ENCODE results near the gene PCBP4.

Gene PCBP4

GRCh38 chr3:51955893-51956770 is 11.1 kb downstream of the PCBP4 start:
- no peak for DNase-seq (ENCODE audit: low read depth in 3 of 3)

GRCh38 chr3:51955175-51955892 is 11.9 kb downstream of the PCBP4 start, which contains the start of gene GPR62:
Gene GPR62, plus strand, starts transcription at chr3:51955381. Its CDS starts 272 bp downstream, at chr3:51955653.
- DNase-seq (ENCODE audit: low read depth in 3 of 3) = no peak

GRCh38 chr3:51954713-51955112 is 12.5 kb downstream of the PCBP4 start:
- no peak for DNase-seq (ENCODE audit: low read depth in 3 of 3)

GRCh38 chr3:51954105-51954504 is 13.1 kb downstream of the PCBP4 start:
- DNase-seq (ENCODE audit: low read depth in 3 of 3) = no peak

- DNase-seq (ENCODE audit: low read depth in 3 of 3) = no peak
Observed at GRCh38 chr3:51953445-51953844, 13.8 kb downstream of the PCBP4 start.

- DNase-seq (ENCODE audit: low read depth in 3 of 3) = no peak
Observed at GRCh38 chr3:51950899-51951298, 16.4 kb downstream of the PCBP4 start.

- no peak for DNase-seq (ENCODE audit: low read depth in 3 of 3)
Observed at GRCh38 chr3:51949121-51949520, 18.1 kb downstream of the PCBP4 start.

- no peak for DNase-seq (ENCODE audit: low read depth in 3 of 3)
Observed at GRCh38 chr3:51948016-51948580, 19.2 kb downstream of the PCBP4 start.

GRCh38 chr3:51947215-51947900 is 19.9 kb downstream of the PCBP4 start:
- DNase-seq (ENCODE audit: low read depth in 3 of 3) = no peak

GRCh38 chr3:51946796-51947195 is 20.5 kb downstream of the PCBP4 start:
- no peak for DNase-seq (ENCODE audit: low read depth in 3 of 3)

GRCh38 chr3:51945926-51946705 is 21.1 kb downstream of the PCBP4 start:
- no peak for DNase-seq (ENCODE audit: low read depth in 3 of 3)

GRCh38 chr3:51945031-51945840 is 22.0 kb downstream of the PCBP4 start:
- no peak for DNase-seq (ENCODE audit: low read depth in 3 of 3)

- no peak for DNase-seq (ENCODE audit: low read depth in 3 of 3)
Observed at GRCh38 chr3:51944451-51945021, 22.7 kb downstream of the PCBP4 start.

- no peak for DNase-seq (ENCODE audit: low read depth in 3 of 3)
Observed at GRCh38 chr3:51943451-51944391, 23.5 kb downstream of the PCBP4 start.

- DNase-seq (ENCODE audit: low read depth in 3 of 3) = peak; percentile 27 to 45 (median 44)
Observed at GRCh38 chr3:51942603-51943450, 24.4 kb downstream of the PCBP4 start.

GRCh38 chr3:51941798-51942602 is 25.3 kb downstream of the PCBP4 start, which contains the start of the genes PARP3 and RRP9:
Gene PARP3, plus strand, starts transcription at chr3:51942363. Its CDS starts 993 bp downstream, at chr3:51943356.
Gene RRP9, minus strand, starts transcription at chr3:51941904. Its CDS starts 37 bp downstream, at chr3:51941867.
- DNase-seq (ENCODE audit: low read depth in 3 of 3) = peak; percentile 98 to 99 (median 99)

- DNase-seq (ENCODE audit: low read depth in 3 of 3) = no peak
Observed at GRCh38 chr3:51941463-51941797, 25.8 kb downstream of the PCBP4 start.

Data from stimulated activated CD4-positive, alpha-beta T cell treated with anti-CD3 and anti-CD28 coated beads, TNF-alpha, amount 100 ng/mL, for 4 hours (primary cell).